ENCODE results near the gene ZNF143.

GRCh38 chr11:9489080-9489765 lies 28.4 kb downstream of the ZNF143 start:
- TF ChIP-seq CTCF (IDR thresholded peaks at IDR 0.05 in 4 of 5, conservative IDR thresholded peaks at IDR 0.05 in 1 of 5) (no peak), POLR2A (IDR thresholded peaks at IDR 0.05) (no peak)

Measured in gastrocnemius medialis (tissue), 4 donors.